22Rv1 (cell line): ENCODE measurements around the gene DPEP3.

Source experiments
- CTCF ChIP-seq: fragments of 450-650 bp; IDR thresholded peaks from 2 replicates; pipeline ENCODE4 v1.5.1; 2017; ENCODE audit warnings: mild to moderate bottlenecking
- ZFX ChIP-seq: fragments of 450-650 bp; IDR thresholded peaks from 2 replicates; pipeline ENCODE4 v1.6.1; 2017; ENCODE audit warnings: antibody characterized with exemption, borderline replicate concordance

GRCh38 chr16:67928147-67928546 lies 52.2 kb downstream of the DPEP3 start:
- TF ChIP-seq CTCF, result no peak
- no peak for TF ChIP-seq ZFX
